SK-N-SH (cell line): ENCODE measurements around the gene HDAC4. TPM values are rescaled to one million over a fixed set of nuclear protein-coding genes. Genes with fewer than 3 reads are reported as not detected.

Source experiments
- CTCF ChIA-PET: fragments of 300-600, 350-600 bp; formaldehyde crosslinking; extraction: SDS; loops from one replicate; lab custom pipeline; 2021; lab: Yijun Ruan, JAX
- POLR2A ChIA-PET: fragments of 350-600 bp; sonication (Branson Sonifier 250); formaldehyde crosslinking; extraction: SDS; loops from one replicate; lab custom pipeline; 2020; ENCODE audit warnings: antibody characterized with exemption, inconsistent platforms; lab: Yijun Ruan, JAX
- DNase-seq: peaks from one replicate; pipeline ENCODE4 v3.0.0; 2012
- H2AFZ ChIP-seq: fragments of 200-600 bp; sonication (generic); 2 replicates; pipeline ENCODE4 v1.8.1; 2016; ENCODE audit warnings: antibody characterized with exemption, mild to moderate bottlenecking, low read depth
- H3F3A ChIP-seq: fragments of 200-600 bp; sonication (generic); replicated peaks from 2 replicates; pipeline ENCODE3; 2016; ENCODE audit warnings: antibody characterized with exemption, mild to moderate bottlenecking; ENCODE audit not compliant: insufficient read depth
- H3K27ac ChIP-seq, 2 experiments: fragments of 200-500 bp in 1 of 2; fragments of 200-600 bp in 1 of 2; sonication (Bioruptor generic) in 1 of 2; sonication (generic), shearing (Covaris generic) in 1 of 2; 2 replicates each; pipeline versions ENCODE4 v1.5.1 to v1.6.1; 2014 to 2016; ENCODE audit warnings: low read depth in 2 of 2, inconsistent platforms in 1 of 2, low read length in 1 of 2, mild to moderate bottlenecking in 1 of 2, mixed read lengths in 1 of 2
- H3K27me3 ChIP-seq: fragments of 200-600 bp; sonication (generic), shearing (Covaris generic); 2 replicates; pipeline ENCODE4 v1.6.1; 2016; ENCODE audit warnings: mixed run types; ENCODE audit not compliant: insufficient read depth
- H3K36me3 ChIP-seq, 2 experiments: fragments of 200-500 bp in 1 of 2; fragments of 200-600 bp in 1 of 2; sonication (Bioruptor generic) in 1 of 2; sonication (generic) in 1 of 2; replicated peaks in 1 of 2; 2 replicates each; pipeline versions ENCODE3 to v1.5.1; 2014 to 2016; ENCODE audit warnings: low read length in 1 of 2, mild to moderate bottlenecking in 1 of 2; ENCODE audit not compliant: insufficient read depth in 2 of 2, control insufficient read depth in 1 of 2
- H3K4me1 ChIP-seq, 2 experiments: fragments of 200-500 bp in 1 of 2; fragments of 200-600 bp in 1 of 2; sonication (Bioruptor generic) in 1 of 2; sonication (generic), shearing (Covaris generic) in 1 of 2; 2 replicates each; pipeline versions ENCODE4 v1.5.1 to v1.6.1; 2014 to 2016; ENCODE audit warnings: low read depth in 1 of 2, low read length in 1 of 2, mixed run types in 1 of 2; ENCODE audit not compliant: insufficient read depth in 2 of 2, control insufficient read depth in 1 of 2
- H3K4me2 ChIP-seq: fragments of 200-600 bp; sonication (generic), shearing (Covaris generic); 2 replicates; pipeline ENCODE4 v1.6.1; 2017; ENCODE audit warnings: mixed run types
- H3K4me3 ChIP-seq, 2 experiments: fragments of 200-500 bp in 1 of 2; fragments of 200-600 bp in 1 of 2; sonication (Bioruptor generic) in 1 of 2; sonication (generic), shearing (Covaris generic) in 1 of 2; 2 replicates each; pipeline versions ENCODE4 v1.5.1 to v1.8.1; 2014 to 2016; ENCODE audit warnings: low read depth in 2 of 2, inconsistent platforms in 1 of 2, low read length in 1 of 2, mild to moderate bottlenecking in 1 of 2, mixed read lengths in 1 of 2, moderate library complexity in 1 of 2
- H3K79me2 ChIP-seq: fragments of 200-600 bp; sonication (generic); 2 replicates; pipeline ENCODE4 v1.8.1; 2017; ENCODE audit warnings: mild to moderate bottlenecking; ENCODE audit not compliant: insufficient read depth
- H3K9ac ChIP-seq: fragments of 200-600 bp; sonication (generic); 2 replicates; pipeline ENCODE4 v1.6.1; 2017; ENCODE audit warnings: mixed run types
- H3K9me2 ChIP-seq: fragments of 200-600 bp; sonication (generic); 2 replicates; pipeline ENCODE4 v1.6.1; 2017; ENCODE audit warnings: mixed run types
- H3K9me3 ChIP-seq: fragments of 200-600 bp; sonication (generic); 2 replicates; pipeline ENCODE4 v1.6.1; 2017; ENCODE audit warnings: mixed run types, mild to moderate bottlenecking, moderate library complexity
- H4K20me1 ChIP-seq: fragments of 200-600 bp; sonication (generic); 2 replicates; pipeline ENCODE4 v1.6.1; 2017; ENCODE audit warnings: mild to moderate bottlenecking, mixed run types; ENCODE audit not compliant: insufficient read depth
- CHD2 ChIP-seq: fragments of 150-350 bp; IDR thresholded peaks from 2 replicates; pipeline ENCODE4 v1.6.1; 2018; ENCODE audit warnings: low read length; ENCODE audit not compliant: partially characterized antibody
- ELF1 ChIP-seq: IDR thresholded peaks from 2 replicates; pipeline ENCODE4 v1.4.0; 2012
- EP300 ChIP-seq, 2 experiments: IDR thresholded peaks; 2 replicates each; pipeline versions ENCODE4 v1.4.0 to v1.6.1; 2012; ENCODE audit warnings: borderline replicate concordance in 1 of 2, low read depth in 1 of 2, low read length in 1 of 2
- GABPA ChIP-seq: IDR thresholded peaks from 2 replicates; pipeline ENCODE4 v1.4.0; 2012; ENCODE audit warnings: low read depth, mild to moderate bottlenecking
- GATA2 ChIP-seq: sonication (generic); formaldehyde crosslinking; IDR thresholded peaks from 2 replicates; pipeline ENCODE4 v1.5.0; 2020; ENCODE audit warnings: mild to moderate bottlenecking, missing genetic modification reagents
- JUND ChIP-seq: IDR thresholded peaks from 2 replicates; pipeline ENCODE4 v1.4.0; 2012
- MXI1 ChIP-seq: IDR thresholded peaks from 2 replicates; pipeline ENCODE4 v1.6.1; 2012; ENCODE audit warnings: mild to moderate bottlenecking, low read depth, low read length, improper control_type of control experiment
- NFIC ChIP-seq: IDR thresholded peaks from 2 replicates; pipeline ENCODE4 v1.4.0; 2012; ENCODE audit warnings: borderline replicate concordance
- NRF1 ChIP-seq: IDR thresholded peaks from 2 replicates; pipeline ENCODE4 v1.6.1; 2012; ENCODE audit warnings: low read depth, mild to moderate bottlenecking, low read length
- POLR2AphosphoS5 ChIP-seq: IDR thresholded peaks from 2 replicates; pipeline ENCODE4 v1.6.1; 2012; ENCODE audit warnings: low read depth, low read length
- RCOR1 ChIP-seq: fragments of 150-350 bp; IDR thresholded peaks from 2 replicates; pipeline ENCODE4 v1.6.1; 2017; ENCODE audit warnings: antibody characterized with exemption, low read length
- RFX5 ChIP-seq: IDR thresholded peaks from 2 replicates; pipeline ENCODE4 v1.6.1; 2012; ENCODE audit warnings: mild to moderate bottlenecking, improper control_type of control experiment, low read length
- SIN3A ChIP-seq: IDR thresholded peaks from 2 replicates; pipeline ENCODE4 v1.6.1; 2012; ENCODE audit warnings: low read depth, mild to moderate bottlenecking, low read length, moderate library complexity, borderline replicate concordance
- TEAD4 ChIP-seq: IDR thresholded peaks from 2 replicates; pipeline ENCODE4 v1.4.0; 2012; ENCODE audit warnings: mild to moderate bottlenecking, borderline replicate concordance; ENCODE audit not compliant: insufficient read depth
- WGBS: methylation state at CpG from one replicate; pipeline ENCODE4 v1.1.6; 2017; ENCODE audit warnings: low lambda C conversion rate; 5-methylcytosine and 5-hydroxymethylcytosine counted together
- polyA plus RNA-seq, 3 experiments: library from polyadenylated mRNA; depleted of rRNA; stranded (reverse); fragments of >200 nt; gene quantifications; 2 replicates each; pipeline ENCODE4 v1.2.3, GENCODE V29; 2012
- TF ChIP-seq, protein P1 (sequence below): fragments of 150-350 bp; IDR thresholded peaks from 2 replicates; pipeline ENCODE4 v1.6.1; 2016; ENCODE audit warnings: mild to moderate bottlenecking, low read depth, low read length
- TF ChIP-seq, protein P2 (sequence below): IDR thresholded peaks from 2 replicates; pipeline ENCODE4 v1.6.1; 2012; ENCODE audit warnings: mild to moderate bottlenecking, low read depth, low read length, moderate library complexity
- TF ChIP-seq, protein P3 (sequence below): IDR thresholded peaks from 2 replicates; pipeline ENCODE4; 2012

The HDAC4 gene
- polyA plus RNA-seq, 1 of the 3 experiments (the other 2 are of a cell fraction), result 5.5 TPM

DNA sequence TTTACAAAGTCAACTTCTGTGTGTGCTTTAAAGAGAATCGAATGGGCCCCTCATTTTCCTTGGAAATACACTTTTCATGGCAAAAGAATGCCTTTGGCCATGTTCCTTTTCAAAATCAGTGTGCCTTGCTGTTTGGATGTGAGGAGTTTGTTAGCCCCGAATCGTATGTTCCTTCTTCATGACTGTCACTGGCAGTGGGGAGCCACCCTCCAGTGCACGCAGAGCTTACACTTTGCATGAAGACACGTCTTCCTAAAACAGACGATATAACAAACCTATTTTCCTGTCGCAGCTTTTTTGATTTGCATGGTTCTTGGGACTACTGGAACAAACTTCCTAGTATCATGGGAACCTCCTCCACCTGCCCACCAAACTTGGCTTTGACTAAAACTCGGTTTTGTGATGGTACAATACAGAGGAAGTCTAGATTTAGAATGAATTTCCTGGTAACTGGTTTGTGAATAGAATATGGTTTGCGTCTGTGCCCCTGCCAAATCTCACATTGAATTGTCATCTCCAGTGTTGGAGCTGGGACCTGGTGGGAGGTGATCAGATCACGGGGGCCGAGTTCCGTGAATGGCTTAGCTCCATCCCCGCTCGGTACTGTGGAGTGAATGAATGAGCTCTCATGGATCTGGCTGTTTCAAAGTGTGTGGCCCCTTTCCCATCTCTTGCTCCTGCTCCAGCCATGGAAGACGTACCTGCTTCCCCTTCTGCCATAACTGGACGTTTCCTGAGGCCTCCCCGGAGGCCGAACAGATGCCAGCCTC lies 358.1 kb downstream of the HDAC4 start (continued):
- TF ChIP-seq CHD2, result no peak
- TF ChIP-seq, protein P1, sequence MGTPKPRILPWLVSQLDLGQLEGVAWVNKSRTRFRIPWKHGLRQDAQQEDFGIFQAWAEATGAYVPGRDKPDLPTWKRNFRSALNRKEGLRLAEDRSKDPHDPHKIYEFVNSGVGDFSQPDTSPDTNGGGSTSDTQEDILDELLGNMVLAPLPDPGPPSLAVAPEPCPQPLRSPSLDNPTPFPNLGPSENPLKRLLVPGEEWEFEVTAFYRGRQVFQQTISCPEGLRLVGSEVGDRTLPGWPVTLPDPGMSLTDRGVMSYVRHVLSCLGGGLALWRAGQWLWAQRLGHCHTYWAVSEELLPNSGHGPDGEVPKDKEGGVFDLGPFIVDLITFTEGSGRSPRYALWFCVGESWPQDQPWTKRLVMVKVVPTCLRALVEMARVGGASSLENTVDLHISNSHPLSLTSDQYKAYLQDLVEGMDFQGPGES, result no peak

DNA sequence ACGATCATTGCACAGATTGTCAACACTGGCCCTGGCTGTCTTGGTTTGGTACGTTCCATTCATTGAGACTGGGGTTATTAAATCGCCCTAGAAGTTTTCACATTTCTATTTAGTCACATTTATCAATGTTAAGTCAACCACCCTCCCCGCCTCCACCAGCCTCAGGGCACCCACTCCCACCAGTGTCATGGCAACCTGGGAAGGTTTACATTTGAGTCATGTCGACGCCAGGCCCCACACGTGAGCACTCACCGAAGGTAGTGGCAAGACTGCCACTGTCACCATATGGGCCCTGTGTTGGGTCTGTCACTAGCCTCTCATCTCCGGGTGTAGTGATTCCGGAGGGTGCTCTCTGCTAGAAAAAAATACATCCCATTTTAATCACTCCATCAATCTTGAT lies 358.8 kb downstream of the HDAC4 start:
- H2AFZ ChIP-seq, result no peak overlapping the region
- H3K9ac ChIP-seq, result no peak overlapping the region
- H4K20me1 ChIP-seq, result no peaks in the 10 kb centered on the region
- no peaks in the 10 kb centered on the region for H3K27me3 ChIP-seq
- H3K4me1 ChIP-seq, result no peaks in the 10 kb centered on the region; a peak in 1 of 4 replicates
- WGBS, result 58% methylated on average over 9 of the region's 10 CpGs
- CTCF ChIA-PET, result interaction anchor here (5.4 kb wide), 1 partner anchor 64 kb away, joined by 39 read pairs; no protein-coding TSS in a partner anchor
- no peaks in the 10 kb centered on the region for H3K79me2 ChIP-seq
- no peaks in the 10 kb centered on the region for H3K9me3 ChIP-seq
- no peak overlapping the region for H3K4me3 ChIP-seq
- no peaks in the 10 kb centered on the region for H3F3A ChIP-seq
- no peaks in the 10 kb centered on the region for H3K9me2 ChIP-seq
- TF ChIP-seq RCOR1 (no peak), JUND (no peak), ELF1 (no peak), GABPA (no peak), RFX5 (no peak), NFIC (no peak), GATA2 (no peak), CHD2 (no peak), EP300 (IDR thresholded peaks at IDR 0.05; ENCODE audit: borderline replicate concordance in 1 of 2, low read depth in 1 of 2, low read length in 1 of 2) (no peak), MXI1 (no peak), TEAD4 (no peak), NRF1 (no peak), SIN3A (no peak), POLR2AphosphoS5 (no peak)
- TF ChIP-seq, protein P1, result no peak
- TF ChIP-seq, protein P2, sequence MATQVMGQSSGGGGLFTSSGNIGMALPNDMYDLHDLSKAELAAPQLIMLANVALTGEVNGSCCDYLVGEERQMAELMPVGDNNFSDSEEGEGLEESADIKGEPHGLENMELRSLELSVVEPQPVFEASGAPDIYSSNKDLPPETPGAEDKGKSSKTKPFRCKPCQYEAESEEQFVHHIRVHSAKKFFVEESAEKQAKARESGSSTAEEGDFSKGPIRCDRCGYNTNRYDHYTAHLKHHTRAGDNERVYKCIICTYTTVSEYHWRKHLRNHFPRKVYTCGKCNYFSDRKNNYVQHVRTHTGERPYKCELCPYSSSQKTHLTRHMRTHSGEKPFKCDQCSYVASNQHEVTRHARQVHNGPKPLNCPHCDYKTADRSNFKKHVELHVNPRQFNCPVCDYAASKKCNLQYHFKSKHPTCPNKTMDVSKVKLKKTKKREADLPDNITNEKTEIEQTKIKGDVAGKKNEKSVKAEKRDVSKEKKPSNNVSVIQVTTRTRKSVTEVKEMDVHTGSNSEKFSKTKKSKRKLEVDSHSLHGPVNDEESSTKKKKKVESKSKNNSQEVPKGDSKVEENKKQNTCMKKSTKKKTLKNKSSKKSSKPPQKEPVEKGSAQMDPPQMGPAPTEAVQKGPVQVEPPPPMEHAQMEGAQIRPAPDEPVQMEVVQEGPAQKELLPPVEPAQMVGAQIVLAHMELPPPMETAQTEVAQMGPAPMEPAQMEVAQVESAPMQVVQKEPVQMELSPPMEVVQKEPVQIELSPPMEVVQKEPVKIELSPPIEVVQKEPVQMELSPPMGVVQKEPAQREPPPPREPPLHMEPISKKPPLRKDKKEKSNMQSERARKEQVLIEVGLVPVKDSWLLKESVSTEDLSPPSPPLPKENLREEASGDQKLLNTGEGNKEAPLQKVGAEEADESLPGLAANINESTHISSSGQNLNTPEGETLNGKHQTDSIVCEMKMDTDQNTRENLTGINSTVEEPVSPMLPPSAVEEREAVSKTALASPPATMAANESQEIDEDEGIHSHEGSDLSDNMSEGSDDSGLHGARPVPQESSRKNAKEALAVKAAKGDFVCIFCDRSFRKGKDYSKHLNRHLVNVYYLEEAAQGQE, result no peak
- TF ChIP-seq, protein P3, sequence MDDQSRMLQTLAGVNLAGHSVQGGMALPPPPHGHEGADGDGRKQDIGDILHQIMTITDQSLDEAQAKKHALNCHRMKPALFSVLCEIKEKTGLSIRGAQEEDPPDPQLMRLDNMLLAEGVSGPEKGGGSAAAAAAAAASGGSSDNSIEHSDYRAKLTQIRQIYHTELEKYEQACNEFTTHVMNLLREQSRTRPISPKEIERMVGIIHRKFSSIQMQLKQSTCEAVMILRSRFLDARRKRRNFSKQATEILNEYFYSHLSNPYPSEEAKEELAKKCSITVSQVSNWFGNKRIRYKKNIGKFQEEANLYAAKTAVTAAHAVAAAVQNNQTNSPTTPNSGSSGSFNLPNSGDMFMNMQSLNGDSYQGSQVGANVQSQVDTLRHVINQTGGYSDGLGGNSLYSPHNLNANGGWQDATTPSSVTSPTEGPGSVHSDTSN, result no peak
- H3K27ac ChIP-seq, result no peak overlapping the region
- no peak overlapping the region for H3K4me2 ChIP-seq
- POLR2A ChIA-PET, result no interaction called here
- no peaks in the 10 kb centered on the region for H3K36me3 ChIP-seq
- DNase-seq, result no peak
